ENCODE measurements around the gene GATA6.

GRCh38 chr18:22230471-22230945, 61.1 kb downstream of the GATA6 start:
- TF ChIP-seq TAF1 (IDR thresholded peaks at IDR 0.05; ENCODE audit: borderline replicate concordance, insufficient read depth, low read length) (no peak), POLR2AphosphoS5 (IDR thresholded peaks at IDR 0.05; ENCODE audit: low read depth, low read length) (no peak)
